CD8-positive, alpha-beta memory T cell (primary cell): Measurements from ENCODE around the gene COPS7A. TPM values are rescaled to one million over a fixed set of nuclear protein-coding genes. Genes with fewer than 3 reads are reported as not detected.

Source experiments
- CTCF ChIA-PET: fragments of 350-600 bp; sonication (Branson Sonifier 250); formaldehyde crosslinking; loops from one replicate; lab custom pipeline; 2021; ENCODE audit warnings: antibody characterized with exemption; lab: Charles Lee
- POLR2A ChIA-PET: fragments of 350-600 bp; sonication (Branson Sonifier 250); formaldehyde crosslinking; loops from one replicate; lab custom pipeline; 2021; ENCODE audit warnings: antibody characterized with exemption; lab: Charles Lee
- DNase-seq, 5 donors: peaks; one replicate each; pipeline versions ENCODE4 v3.0.0 to v3.0.0-alpha.2; 2020 to 2022; ENCODE audit warnings: mixed read lengths in 1 of 5
- H3K27ac ChIP-seq: one replicate; pipeline ENCODE4 v1.7.0; 2013; ENCODE audit warnings: low read depth, mild to moderate bottlenecking, low read length, moderate library complexity
- H3K27me3 ChIP-seq: 2 replicates; pipeline ENCODE4 v1.7.0; 2013; ENCODE audit warnings: low read length, mild to moderate bottlenecking; ENCODE audit not compliant: insufficient read depth, poor library complexity, severe bottlenecking
- H3K36me3 ChIP-seq: 2 replicates; pipeline ENCODE4 v1.7.0; 2013; ENCODE audit warnings: mild to moderate bottlenecking, low read length, moderate library complexity; ENCODE audit not compliant: insufficient read depth
- H3K4me1 ChIP-seq: 2 replicates; pipeline ENCODE4 v1.7.0; 2013; ENCODE audit warnings: mild to moderate bottlenecking, low read length, moderate library complexity; ENCODE audit not compliant: insufficient read depth
- H3K4me3 ChIP-seq: 2 replicates; pipeline ENCODE4 v1.7.0; 2013; ENCODE audit warnings: mild to moderate bottlenecking, low read length
- H3K9me3 ChIP-seq: 2 replicates; pipeline ENCODE4 v1.7.0; 2013; ENCODE audit warnings: mild to moderate bottlenecking, low read length
- H3K27ac Mint-ChIP-seq, 8 donors: one replicate each; pipeline ENCODE4 v1.8.0; 2020 to 2021; ENCODE audit warnings: mixed read lengths in 8 of 8, mild to moderate bottlenecking in 6 of 8, inconsistent platforms in 3 of 8, moderate library complexity in 3 of 8
- H3K27me3 Mint-ChIP-seq, 2 donors: one replicate each; pipeline ENCODE4 v1.8.0; 2020 to 2021; ENCODE audit warnings: mixed read lengths in 2 of 2, mild to moderate bottlenecking in 1 of 2, moderate library complexity in 1 of 2
- H3K36me3 Mint-ChIP-seq, 3 donors: one replicate each; pipeline ENCODE4 v1.8.0; 2020 to 2021; ENCODE audit warnings: mixed read lengths in 3 of 3, inconsistent platforms in 1 of 3, mild to moderate bottlenecking in 1 of 3
- H3K4me1 Mint-ChIP-seq, 3 donors: one replicate each; pipeline ENCODE4 v1.8.0; 2020 to 2021; ENCODE audit warnings: mixed read lengths in 3 of 3, inconsistent platforms in 1 of 3, mild to moderate bottlenecking in 1 of 3
- H3K4me3 Mint-ChIP-seq, 7 donors: one replicate each; pipeline ENCODE4 v1.8.0; 2020 to 2021; ENCODE audit warnings: mixed read lengths in 7 of 7, mild to moderate bottlenecking in 6 of 7, moderate library complexity in 4 of 7, inconsistent platforms in 2 of 7
- H3K9me3 Mint-ChIP-seq, 5 donors: one replicate each; pipeline ENCODE4 v1.8.0; 2020 to 2022; ENCODE audit warnings: mixed read lengths in 5 of 5, mild to moderate bottlenecking in 3 of 5, moderate library complexity in 2 of 5, inconsistent platforms in 1 of 5
- polyA plus RNA-seq: library from polyadenylated mRNA; unstranded; fragments of 300-500 nt; fragmentation: Illumina TruSeq; gene quantifications from one replicate; pipeline ENCODE4 v1.2.3, GENCODE V29; 2021
- total RNA-seq, 2 experiments: library from RNA; stranded (reverse); gene quantifications; one replicate each; pipeline ENCODE4 v1.2.3, GENCODE V29; 2021

The COPS7A gene
- total and polyA plus RNA-seq, 3 experiments from 2014 or later = 46.2 to 49.7 (median 48.8) TPM

DNA sequence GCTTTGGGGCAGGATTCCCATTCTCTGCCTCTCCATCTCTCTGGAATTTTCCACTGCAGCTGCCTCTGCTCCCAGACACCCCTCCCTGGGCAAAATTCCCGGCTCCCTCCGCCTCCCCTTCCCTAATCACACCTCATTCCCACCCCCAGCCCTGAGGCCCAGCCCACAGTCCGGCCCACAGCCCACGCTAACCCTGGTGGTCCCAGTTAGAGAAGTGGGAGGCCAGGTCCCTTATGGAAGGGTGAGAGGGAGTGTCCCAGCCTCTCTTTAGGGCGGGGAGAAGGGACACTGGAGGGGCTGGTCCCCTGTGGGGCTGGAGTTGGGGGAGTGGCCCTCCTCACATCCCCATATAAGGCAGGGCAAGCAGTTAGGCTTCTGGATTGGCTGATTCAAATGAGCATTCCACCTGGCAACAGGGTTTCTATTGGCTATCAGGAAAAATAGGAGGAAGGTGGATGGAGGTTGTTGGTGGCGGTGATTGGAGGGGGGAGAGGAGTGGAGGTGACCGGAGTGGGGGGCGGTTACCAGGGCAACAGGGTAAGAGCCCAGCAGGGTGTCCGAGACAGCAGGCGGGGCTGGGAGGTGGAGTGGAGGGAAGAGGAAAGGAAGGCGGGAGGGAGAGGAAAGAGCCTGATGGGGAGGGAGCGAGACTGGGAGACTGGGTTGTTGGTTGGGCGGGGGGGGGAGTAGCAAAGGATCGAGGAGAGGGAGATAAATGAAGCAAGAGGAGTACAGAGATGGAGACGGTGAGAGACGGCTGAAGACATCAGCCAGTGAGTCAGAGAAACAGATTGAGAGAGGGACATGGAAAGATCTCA is 40.4 kb downstream of the COPS7A start:
- Histone ChIP-seq H3K27ac (peak overlapping the region; percentile 33), H3K36me3 (no peaks in the 10 kb centered on the region), H3K4me3 (no peak overlapping the region), H3K9me3 (no peaks in the 10 kb centered on the region), H3K4me1 (peaks cover 30% of the 10 kb centered on the region), H3K27me3 (no peaks in the 10 kb centered on the region)
- Mint-ChIP-seq H3K27me3 (peaks cover 21 to 27% of the 10 kb centered on the region in 2 donors), H3K36me3 (peaks cover 0 to 2% (median 0%) of the 10 kb centered on the region in 3 donors), H3K4me1 (peaks cover 32 to 45% (median 40%) of the 10 kb centered on the region in 3 donors), H3K27ac (peak overlapping the region in 4 of 8 donors; percentile 14 to 78 (median 54)), H3K9me3 (no peaks in the 10 kb centered on the region), H3K4me3 (peak overlapping the region; percentile 27 to 97 (median 63))
- CTCF ChIA-PET = interaction anchor here (4.1 kb wide), 1 partner anchor 12 kb away, joined by 42 read pairs; no protein-coding TSS in a partner anchor
- DNase-seq = peak; percentile 50 to 72 (median 54)
- POLR2A ChIA-PET = no interaction called here

DNA sequence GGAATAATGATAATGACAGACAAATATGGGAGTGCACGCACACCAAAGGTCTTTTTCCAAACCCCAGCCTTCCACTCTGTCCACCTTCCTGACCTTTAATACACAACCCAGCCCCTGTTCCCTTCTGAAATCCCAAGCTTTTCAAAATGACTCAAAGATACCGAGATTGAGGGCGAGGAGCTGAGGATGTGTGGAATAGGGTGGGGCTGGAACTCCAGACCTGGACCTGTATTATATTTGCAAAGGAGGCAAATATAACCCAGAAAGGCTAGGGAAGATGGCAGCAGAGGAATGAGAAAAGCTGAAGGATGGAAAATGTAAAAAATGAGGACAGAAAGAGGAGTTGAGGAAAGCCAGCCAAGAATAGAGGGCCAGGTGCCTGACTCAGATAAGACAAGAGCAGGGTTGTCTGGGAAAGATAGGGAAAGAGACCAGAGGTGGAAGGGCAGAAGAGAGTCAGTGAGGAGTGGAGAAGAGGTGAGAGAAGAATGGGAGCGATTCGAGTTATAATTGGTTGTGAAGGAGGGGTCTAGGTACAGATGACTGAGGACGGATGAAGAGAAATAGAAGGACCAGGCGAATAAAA is 41.3 kb downstream of the COPS7A start:
- H3K4me3 ChIP-seq = no peak overlapping the region
- Mint-ChIP-seq H3K4me1 (peaks cover 33 to 50% (median 40%) of the 10 kb centered on the region in 3 donors), H3K4me3 (peak overlapping the region; percentile 65 to 97 (median 80)), H3K9me3 (no peaks in the 10 kb centered on the region), H3K27me3 (peaks cover 23 to 27% of the 10 kb centered on the region in 2 donors), H3K36me3 (peaks cover 0 to 2% (median 0%) of the 10 kb centered on the region in 3 donors), H3K27ac (peak overlapping the region in 6 of 8 donors; percentile 10 to 85 (median 67))
- no peaks in the 10 kb centered on the region for H3K27me3 ChIP-seq
- peaks cover 30% of the 10 kb centered on the region for H3K4me1 ChIP-seq
- peak overlapping the region; percentile 33 for H3K27ac ChIP-seq
- H3K9me3 ChIP-seq = no peaks in the 10 kb centered on the region
- CTCF ChIA-PET = interaction anchor here (4.1 kb wide), 2 partner anchors 11 kb away, joined by 42 to 63 read pairs; partner anchors contain the start of gene MLF2
- no peaks in the 10 kb centered on the region for H3K36me3 ChIP-seq
- POLR2A ChIA-PET = interaction anchor here (0.8 to 2.5 kb wide), 3 partner anchors 10 to 86 kb away, joined by 3 to 15 read pairs (median 5); partner anchors contain the start of genes CDCA3, MLF2 and USP5
- no peak for DNase-seq

DNA sequence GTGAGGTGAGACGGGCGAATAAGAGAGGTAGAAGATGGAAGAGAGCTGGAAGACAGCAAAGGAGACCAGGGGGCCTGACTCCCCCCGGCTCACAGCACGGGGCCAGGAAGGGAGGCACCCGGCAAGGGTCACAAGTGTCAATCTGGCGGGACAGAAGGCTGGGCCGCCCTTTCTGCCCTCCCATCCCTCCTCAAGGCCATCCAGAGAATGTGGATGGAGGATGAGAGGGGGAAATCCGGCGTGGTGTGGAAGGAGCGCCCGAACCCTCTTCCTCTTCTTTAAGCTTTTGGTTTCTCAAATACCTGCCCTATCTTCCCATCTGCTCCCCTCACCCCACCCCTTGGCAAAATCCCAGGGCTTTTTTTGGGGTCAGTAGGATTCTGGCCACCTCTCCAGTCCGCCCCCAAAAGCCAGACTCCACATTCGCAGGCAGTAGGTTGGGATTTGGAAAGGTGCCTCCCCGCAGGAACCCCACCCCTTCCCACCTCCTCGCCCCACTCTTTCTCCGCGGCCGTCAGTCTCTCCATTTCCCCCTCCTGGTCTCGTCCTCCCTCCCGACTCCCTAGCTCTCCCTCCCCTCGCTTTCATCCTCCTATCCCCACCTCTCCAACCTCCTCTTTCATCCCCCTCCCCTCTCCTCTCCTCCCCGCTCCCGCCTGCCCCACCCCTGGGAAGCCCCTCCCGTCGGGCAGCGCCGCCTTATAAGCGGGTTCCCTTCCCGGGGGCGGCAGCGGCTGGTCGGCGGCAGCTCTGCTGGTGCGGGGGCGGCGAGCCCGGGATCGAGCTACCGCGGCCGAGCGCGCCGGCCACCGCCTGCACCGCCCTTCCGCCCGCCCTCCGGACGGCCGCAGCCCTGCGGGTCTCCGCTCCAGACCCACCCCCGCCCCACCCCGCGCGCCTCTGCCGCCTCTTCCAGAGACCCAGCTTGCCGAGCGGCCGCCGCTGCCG is 42.1 kb downstream of the COPS7A start, which contains the start of gene PTMS:
PTMS (plus strand) TSS at position 730 of the 948 bp plus-strand sequence. CDS start 343 bp downstream, outside the sequence.
- no peaks in the 10 kb centered on the region for H3K27me3 ChIP-seq
- peak in 2 of 5 donors; percentile 24 to 54 for DNase-seq
- POLR2A ChIA-PET = interaction anchor here (0.6 to 2.5 kb wide), 5 partner anchors 13 to 153 kb away, joined by 3 to 15 read pairs (median 4); partner anchors contain the start of genes CDCA3, COPS7A, MLF2 and SPSB2

DNA sequence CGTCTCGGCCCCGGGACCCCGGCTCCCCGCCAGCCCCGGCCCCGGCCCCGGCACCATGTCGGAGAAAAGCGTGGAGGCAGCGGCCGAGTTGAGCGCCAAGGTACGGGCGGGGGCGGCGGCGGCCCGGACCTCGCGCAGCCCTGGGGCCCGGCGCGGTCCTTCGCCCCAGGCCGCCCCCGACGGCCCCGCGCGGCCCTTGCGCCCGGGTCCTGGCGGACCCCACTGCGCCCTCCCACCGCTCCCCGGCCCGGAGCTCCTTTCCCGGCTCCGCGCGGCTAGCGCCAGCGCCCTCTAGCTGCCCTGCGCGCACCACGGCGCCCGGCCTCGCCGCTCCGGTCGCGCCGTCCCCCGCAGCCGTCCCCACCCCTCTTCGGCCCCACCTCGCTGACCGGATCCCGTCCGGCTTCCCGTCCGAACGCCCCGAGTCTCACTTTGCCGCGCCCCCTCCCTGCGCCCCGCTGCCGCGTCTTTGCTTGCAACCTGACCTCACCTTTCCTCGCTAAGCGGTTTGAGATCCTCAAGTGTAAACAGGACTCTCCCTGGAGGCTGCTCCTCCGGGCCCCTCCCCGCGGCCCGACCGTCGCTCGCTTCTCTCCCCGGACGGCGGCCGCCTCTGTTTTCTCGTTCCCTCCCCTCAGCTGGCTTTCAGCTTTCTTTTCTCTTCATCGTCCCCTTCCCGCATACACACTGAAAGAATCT is 43.0 kb downstream of the COPS7A start:
- Histone ChIP-seq H3K4me1 (peaks cover 41% of the 10 kb centered on the region), H3K9me3 (no peaks in the 10 kb centered on the region), H3K27ac (peak overlapping the region; percentile 54), H3K36me3 (no peaks in the 10 kb centered on the region), H3K27me3 (no peaks in the 10 kb centered on the region), H3K4me3 (peak overlapping the region; percentile 55)
- Mint-ChIP-seq H3K4me1 (peaks cover 41 to 60% (median 51%) of the 10 kb centered on the region in 3 donors), H3K27me3 (peaks cover 23 to 27% of the 10 kb centered on the region in 2 donors), H3K9me3 (no peaks in the 10 kb centered on the region), H3K36me3 (peaks cover 0 to 2% (median 0%) of the 10 kb centered on the region in 3 donors), H3K4me3 (peak overlapping the region; percentile 83 to 96 (median 86)), H3K27ac (peak overlapping the region in 7 of 8 donors; percentile 14 to 87 (median 69))
- DNase-seq = peak; percentile 40 to 69 (median 46)
- CTCF ChIA-PET = interaction anchor here (0.7 to 4.1 kb wide), 21 partner anchors 9 to 320 kb away, joined by 3 to 63 read pairs (median 4); partner anchors contain the start of genes CDCA3, COPS7A, GPR162 and MLF2
- POLR2A ChIA-PET = interaction anchor here (0.5 to 2.5 kb wide), 5 partner anchors 14 to 106 kb away, joined by 3 to 15 read pairs (median 4); partner anchors contain the start of genes CDCA3, COPS7A, MLF2 and SPSB2

More for the DNA sequence above, 42.1 kb downstream of the COPS7A start, which contains the start of gene PTMS:
- no peaks in the 10 kb centered on the region for H3K9me3 Mint-ChIP-seq
- Histone ChIP-seq H3K27ac (peak within 1 kb of the TSS; percentile 54), H3K36me3 (no peaks in the 10 kb centered on the region), H3K9me3 (no peaks in the 10 kb centered on the region), H3K4me1 (peaks cover 32% of the 10 kb centered on the region), H3K4me3 (peak within 1 kb of the TSS; percentile 55)
- peaks cover 34 to 51% (median 42%) of the 10 kb centered on the region in 3 donors for H3K4me1 Mint-ChIP-seq
- H3K27me3 Mint-ChIP-seq = peaks cover 23 to 27% of the 10 kb centered on the region in 2 donors
- CTCF ChIA-PET = interaction anchor here (0.7 to 4.1 kb wide), 18 partner anchors 8 to 321 kb away, joined by 3 to 63 read pairs (median 4); partner anchors contain the start of genes CDCA3, COPS7A, GPR162 and MLF2
- H3K36me3 Mint-ChIP-seq = peaks cover 0 to 2% (median 0%) of the 10 kb centered on the region in 3 donors
- peak within 1 kb of the TSS; percentile 34 to 87 (median 76) for H3K27ac Mint-ChIP-seq
- H3K4me3 Mint-ChIP-seq = peak within 1 kb of the TSS; percentile 84 to 97 (median 88)

DNA sequence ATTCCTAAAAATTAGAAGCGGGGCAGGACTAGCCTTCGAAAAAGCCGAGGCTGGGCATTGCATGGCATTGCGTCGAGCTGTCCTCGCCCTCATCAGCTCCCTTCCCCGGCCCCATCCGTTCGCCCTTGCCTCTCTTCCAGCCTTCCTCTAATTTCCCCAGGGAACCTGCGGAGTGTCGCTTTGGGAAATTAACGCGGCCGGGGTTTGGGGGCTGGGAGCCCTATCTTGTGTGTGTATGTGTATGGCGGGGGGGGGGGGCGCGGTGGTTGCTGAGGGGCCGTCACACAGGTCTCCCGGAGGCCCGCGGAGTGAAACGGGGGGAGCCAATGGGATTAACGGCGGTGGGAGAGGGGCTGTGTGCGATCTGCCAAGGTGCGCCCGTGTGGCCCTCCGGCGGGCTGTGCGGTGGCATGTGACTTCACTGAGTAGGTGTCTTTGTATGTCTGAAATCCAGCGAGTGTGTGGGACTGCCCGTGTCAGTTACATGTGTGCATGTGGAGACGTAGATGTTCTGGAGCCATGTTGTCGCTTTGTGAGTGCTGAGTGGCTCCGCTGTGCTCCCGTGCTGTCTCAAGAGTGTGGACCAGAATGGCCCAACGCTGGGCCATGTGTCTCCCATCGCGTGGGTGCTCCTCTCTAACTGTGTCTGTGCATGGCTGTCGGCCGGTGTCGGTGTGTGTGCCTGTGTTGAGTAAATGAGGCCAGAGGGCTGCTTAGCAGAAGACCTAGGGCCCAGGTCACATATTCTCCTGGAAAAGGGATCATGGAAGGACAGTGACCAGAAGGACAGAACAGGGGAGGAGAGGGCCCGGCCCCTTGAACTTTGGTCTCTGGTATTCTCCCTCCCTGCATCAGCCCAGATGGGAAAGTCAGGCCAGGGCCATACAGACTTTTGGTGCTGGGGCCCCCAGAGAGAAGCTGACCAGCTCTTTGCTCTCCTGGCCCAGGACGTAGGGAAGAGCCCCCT is 43.8 kb downstream of the COPS7A start:
- H3K27ac ChIP-seq = peak overlapping the region; percentile 54
- peak overlapping the region; percentile 15 to 89 (median 72) for H3K27ac Mint-ChIP-seq

More for the DNA sequence above, 43.8 kb downstream of the COPS7A start:
- ChIA-PET CTCF (interaction anchor here (1.0 to 4.1 kb wide), 18 partner anchors 9 to 319 kb away, joined by 3 to 63 read pairs (median 4); partner anchors contain the start of genes CDCA3, COPS7A, GPR162 and MLF2), POLR2A (interaction anchor here (0.5 to 2.5 kb wide), 5 partner anchors 14 to 105 kb away, joined by 3 to 15 read pairs (median 4); partner anchors contain the start of genes CDCA3, COPS7A, MLF2 and SPSB2)
- no peaks in the 10 kb centered on the region for H3K9me3 Mint-ChIP-seq
- H3K4me1 ChIP-seq = peaks cover 49% of the 10 kb centered on the region
- H3K27me3 Mint-ChIP-seq = peaks cover 23 to 27% of the 10 kb centered on the region in 2 donors
- peaks cover 46 to 68% (median 55%) of the 10 kb centered on the region in 3 donors for H3K4me1 Mint-ChIP-seq
- peak overlapping the region; percentile 55 for H3K4me3 ChIP-seq
- H3K36me3 ChIP-seq = no peaks in the 10 kb centered on the region
- peaks cover 0 to 2% (median 0%) of the 10 kb centered on the region in 3 donors for H3K36me3 Mint-ChIP-seq
- no peaks in the 10 kb centered on the region for H3K9me3 ChIP-seq
- H3K4me3 Mint-ChIP-seq = peak overlapping the region; percentile 83 to 96 (median 86)
- no peaks in the 10 kb centered on the region for H3K27me3 ChIP-seq
- DNase-seq = no peak
